ENCODE data around the gene IFI30. TPM values are rescaled to one million over a fixed set of nuclear protein-coding genes. Genes with fewer than 3 reads are reported as not detected.

The IFI30 gene
- 10 to 100 TPM; 22.4 to 92.8 (median 42.9) TPM for total RNA-seq

DNA sequence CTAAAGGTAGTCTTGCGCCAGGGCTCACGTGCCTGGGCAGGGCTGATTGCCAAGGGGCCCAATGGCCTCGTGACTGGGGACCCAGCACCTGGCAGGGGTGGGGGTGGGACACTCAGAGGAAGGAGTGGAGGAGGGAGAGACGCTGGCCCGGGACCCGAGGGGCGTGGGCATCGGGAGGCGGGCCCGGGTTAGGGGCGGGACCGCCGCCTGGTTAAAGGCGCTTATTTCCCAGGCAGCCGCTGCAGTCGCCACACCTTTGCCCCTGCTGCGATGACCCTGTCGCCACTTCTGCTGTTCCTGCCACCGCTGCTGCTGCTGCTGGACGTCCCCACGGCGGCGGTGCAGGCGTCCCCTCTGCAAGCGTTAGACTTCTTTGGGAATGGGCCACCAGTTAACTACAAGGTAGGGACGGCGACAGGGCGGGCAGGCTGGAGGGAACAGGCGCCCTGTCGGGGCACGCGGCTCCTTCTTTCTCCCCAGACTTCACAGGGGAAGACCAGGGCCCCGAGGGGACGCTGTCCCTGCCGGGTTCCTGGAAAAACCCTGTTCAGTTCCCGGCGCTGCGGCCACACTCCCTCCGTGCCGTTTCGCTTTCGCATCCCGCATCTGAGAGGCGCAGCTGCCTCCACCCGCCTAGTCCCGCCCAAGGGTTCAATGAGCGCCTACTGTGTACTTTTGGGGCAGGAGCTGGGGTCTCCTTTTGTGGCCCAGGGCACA lies at the start of gene IFI30:
Gene IFI30 (plus strand): TSS at position 242 of the 717 bp plus-strand sequence. CDS start 29 bp downstream, at position 271.
- H3K4me1 ChIP-seq: peaks cover 15 to 34% (median 26%) of the 10 kb centered on the region in 4 donors
- 0% methylated on average over 31 of the region's 47 CpGs for WGBS
- peak within 1 kb of the TSS; percentile 63 to 83 (median 72) for H3K4me3 ChIP-seq
- DNase-seq (ENCODE audit: extremely low spot score): no peak
- no peaks in the 10 kb centered on the region for H3K27me3 ChIP-seq
- TF ChIP-seq POLR2AphosphoS5 (IDR thresholded peaks at IDR 0.05): peak; percentile 51 to 61
- TF ChIP-seq, protein P1, sequence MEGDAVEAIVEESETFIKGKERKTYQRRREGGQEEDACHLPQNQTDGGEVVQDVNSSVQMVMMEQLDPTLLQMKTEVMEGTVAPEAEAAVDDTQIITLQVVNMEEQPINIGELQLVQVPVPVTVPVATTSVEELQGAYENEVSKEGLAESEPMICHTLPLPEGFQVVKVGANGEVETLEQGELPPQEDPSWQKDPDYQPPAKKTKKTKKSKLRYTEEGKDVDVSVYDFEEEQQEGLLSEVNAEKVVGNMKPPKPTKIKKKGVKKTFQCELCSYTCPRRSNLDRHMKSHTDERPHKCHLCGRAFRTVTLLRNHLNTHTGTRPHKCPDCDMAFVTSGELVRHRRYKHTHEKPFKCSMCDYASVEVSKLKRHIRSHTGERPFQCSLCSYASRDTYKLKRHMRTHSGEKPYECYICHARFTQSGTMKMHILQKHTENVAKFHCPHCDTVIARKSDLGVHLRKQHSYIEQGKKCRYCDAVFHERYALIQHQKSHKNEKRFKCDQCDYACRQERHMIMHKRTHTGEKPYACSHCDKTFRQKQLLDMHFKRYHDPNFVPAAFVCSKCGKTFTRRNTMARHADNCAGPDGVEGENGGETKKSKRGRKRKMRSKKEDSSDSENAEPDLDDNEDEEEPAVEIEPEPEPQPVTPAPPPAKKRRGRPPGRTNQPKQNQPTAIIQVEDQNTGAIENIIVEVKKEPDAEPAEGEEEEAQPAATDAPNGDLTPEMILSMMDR (IDR thresholded peaks at IDR 0.05): no peak
- TF ChIP-seq EP300 (IDR thresholded peaks at IDR 0.05): no peak
- TF ChIP-seq POLR2A (IDR thresholded peaks at IDR 0.05; ENCODE audit: low read depth): peak; percentile 31
- peaks cover 6 to 14% (median 12%) of the 10 kb centered on the region in 4 donors for H3K36me3 ChIP-seq
- H3K27ac ChIP-seq (replicated peaks in 1 of 4): peak within 1 kb of the TSS; percentile 29 to 72 (median 60)
- intact Hi-C loops (cut with DNase I): no loop called here
- H3K9me3 ChIP-seq: no peaks in the 10 kb centered on the region

DNA sequence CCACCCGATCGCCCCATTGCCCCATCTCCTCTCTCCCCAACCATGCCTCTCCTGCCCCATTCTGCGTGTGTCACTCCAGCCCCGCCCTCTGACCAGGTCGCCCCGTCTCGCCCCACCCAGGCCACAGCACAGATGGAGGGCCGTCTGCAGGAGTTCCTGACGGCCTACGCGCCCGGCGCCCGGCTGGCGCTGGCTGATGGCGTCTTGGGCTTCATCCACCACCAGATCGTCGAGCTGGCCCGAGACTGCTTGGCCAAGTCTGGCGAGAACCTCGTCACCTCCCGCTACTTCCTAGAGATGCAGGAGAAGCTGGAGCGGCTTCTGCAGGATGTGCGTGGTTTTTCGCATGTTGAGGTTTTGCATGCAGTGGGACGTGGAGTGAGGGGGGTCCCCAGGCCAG lies 49.8 kb upstream of the IFI30 start:
- no peaks in the 10 kb centered on the region for H3K9me3 ChIP-seq
- TF ChIP-seq POLR2A (IDR thresholded peaks at IDR 0.05; ENCODE audit: low read depth) (no peak), POLR2AphosphoS5 (IDR thresholded peaks at IDR 0.05) (no peak), EP300 (IDR thresholded peaks at IDR 0.05) (no peak)
- TF ChIP-seq, protein P1 (IDR thresholded peaks at IDR 0.05): no peak
- DNase-seq (ENCODE audit: extremely low spot score): no peak
- no peak overlapping the region for H3K4me3 ChIP-seq
- intact Hi-C loops (cut with DNase I): no loop called here
- H3K36me3 ChIP-seq: peaks cover 0 to 69% (median 29%) of the 10 kb centered on the region in 4 donors
- WGBS: 92% methylated on average over 25 of the region's 26 CpGs
- peak overlapping the region in 1 of 4 donors; percentile 42 for H3K27ac ChIP-seq (replicated peaks in 1 of 4)
- no peaks in the 10 kb centered on the region for H3K27me3 ChIP-seq
- peaks cover 4 to 14% (median 9%) of the 10 kb centered on the region in 4 donors for H3K4me1 ChIP-seq

GRCh38 chr19:18126097-18126496 lies 47.5 kb upstream of the IFI30 start:
- H3K4me3 ChIP-seq: no peak overlapping the region
- H3K27ac ChIP-seq (replicated peaks in 1 of 4): no peak overlapping the region
- intact Hi-C loops (cut with DNase I): no loop called here
- H3K36me3 ChIP-seq: peaks cover 9 to 87% (median 43%) of the 10 kb centered on the region in 4 donors
- no peak for DNase-seq (ENCODE audit: extremely low spot score)
- TF ChIP-seq POLR2AphosphoS5 (IDR thresholded peaks at IDR 0.05): no peak
- TF ChIP-seq, protein P1 (IDR thresholded peaks at IDR 0.05): no peak
- TF ChIP-seq POLR2A (IDR thresholded peaks at IDR 0.05; ENCODE audit: low read depth): no peak
- no peak for TF ChIP-seq EP300 (IDR thresholded peaks at IDR 0.05)
- WGBS: 96% methylated on average over 2 of the region's 2 CpGs
- H3K4me1 ChIP-seq: peaks cover 0 to 3% (median 0%) of the 10 kb centered on the region in 4 donors
- H3K9me3 ChIP-seq: no peaks in the 10 kb centered on the region
- no peaks in the 10 kb centered on the region for H3K27me3 ChIP-seq

- H3K36me3 ChIP-seq: peaks cover 17 to 88% (median 53%) of the 10 kb centered on the region in 4 donors
- H3K27ac ChIP-seq (replicated peaks in 1 of 4): no peak overlapping the region
- H3K27me3 ChIP-seq: no peaks in the 10 kb centered on the region
- intact Hi-C loops (cut with DNase I): no loop called here
- TF ChIP-seq POLR2A (IDR thresholded peaks at IDR 0.05; ENCODE audit: low read depth) (no peak), EP300 (IDR thresholded peaks at IDR 0.05) (no peak), POLR2AphosphoS5 (IDR thresholded peaks at IDR 0.05) (no peak)
- TF ChIP-seq, protein P1 (IDR thresholded peaks at IDR 0.05): no peak
- 100% methylated on average over 1 of the region's 3 CpGs for WGBS
- no peaks in the 10 kb centered on the region for H3K9me3 ChIP-seq
- DNase-seq (ENCODE audit: extremely low spot score): no peak
- H3K4me1 ChIP-seq: peaks cover 0 to 3% (median 0%) of the 10 kb centered on the region in 4 donors
- H3K4me3 ChIP-seq: no peak overlapping the region
Observed at GRCh38 chr19:18128044-18128443, 45.6 kb upstream of the IFI30 start.
